Hepatic stellate cell (primary cell): ENCODE measurements around the gene CYP27A1.

ENCODE experiments used
- DNase-seq: peaks from one replicate; pipeline ENCODE4 v3.0.0; 2011; ENCODE audit warnings: low spot score

The CYP27A1 gene

GRCh38 chr2:218773881-218774280, 8.1 kb upstream of the CYP27A1 start:
- DNase-seq: no peak

- DNase-seq: no peak
Measured at GRCh38 chr2:218776488-218776887, 5.5 kb upstream of the CYP27A1 start.

GRCh38 chr2:218777276-218777990, 4.5 kb upstream of the CYP27A1 start:
- no peak for DNase-seq

GRCh38 chr2:218780046-218780445, 1.9 kb upstream of the CYP27A1 start:
- DNase-seq: no peak

- peak; percentile 21 for DNase-seq
Measured at GRCh38 chr2:218780851-218781690, 876 bp upstream of the CYP27A1 start.

GRCh38 chr2:218782528-218782844, 539 bp downstream of the CYP27A1 start:
- DNase-seq: no peak

- no peak for DNase-seq
Measured at GRCh38 chr2:218783688-218784087, 1.7 kb downstream of the CYP27A1 start.

GRCh38 chr2:218785103-218785502, 3.2 kb downstream of the CYP27A1 start:
- DNase-seq: no peak

GRCh38 chr2:218786133-218786532, 4.2 kb downstream of the CYP27A1 start:
- DNase-seq: no peak

- DNase-seq: no peak
Measured at GRCh38 chr2:218788529-218789255, 6.7 kb downstream of the CYP27A1 start.

- DNase-seq: no peak
Measured at GRCh38 chr2:218792433-218792832, 10.5 kb downstream of the CYP27A1 start.

GRCh38 chr2:218796691-218797090, 14.7 kb downstream of the CYP27A1 start:
- DNase-seq: no peak

GRCh38 chr2:218798767-218799504, 17.0 kb downstream of the CYP27A1 start:
- no peak for DNase-seq

- DNase-seq: no peak
Measured at GRCh38 chr2:218799990-218800389, 18.0 kb downstream of the CYP27A1 start.

- DNase-seq: no peak
Measured at GRCh38 chr2:218802386-218802994, 20.5 kb downstream of the CYP27A1 start.

GRCh38 chr2:218804817-218805216, 22.9 kb downstream of the CYP27A1 start:
- DNase-seq: no peak

GRCh38 chr2:218805627-218806026, 23.7 kb downstream of the CYP27A1 start:
- no peak for DNase-seq

GRCh38 chr2:218806346-218806978, 24.5 kb downstream of the CYP27A1 start:
- DNase-seq: peak; percentile 93

GRCh38 chr2:218807626-218808025, 25.7 kb downstream of the CYP27A1 start:
- no peak for DNase-seq

GRCh38 chr2:218809515-218809914, 27.6 kb downstream of the CYP27A1 start:
- no peak for DNase-seq

GRCh38 chr2:218810256-218810655, 28.3 kb downstream of the CYP27A1 start:
- no peak for DNase-seq
